ENCODE measurements around the gene DPYSL5. TPM values are rescaled to one million over a fixed set of nuclear protein-coding genes. Genes with fewer than 3 reads are reported as not detected.

The DPYSL5 gene
- total RNA-seq, 1 donor from 2014 or later = 313 TPM

GRCh38 chr2:26994983-26995382, 147.1 kb downstream of the DPYSL5 start:
- H3K27ac Mint-ChIP-seq (ENCODE audit: unreplicated experiment) = no peak overlapping the region
- peaks cover 8% of the 10 kb centered on the region for H3K4me1 Mint-ChIP-seq (ENCODE audit: low read depth, unreplicated experiment)
- no peaks in the 10 kb centered on the region for H3K9me3 Mint-ChIP-seq (ENCODE audit: unreplicated experiment)
- no peak for TF ChIP-seq CTCF (IDR thresholded peaks at IDR 0.05; ENCODE audit: partially characterized antibody, unreplicated experiment)
- H3K4me3 Mint-ChIP-seq (ENCODE audit: unreplicated experiment) = no peak overlapping the region
- DNase-seq = no peak
- peaks cover 6% of the 10 kb centered on the region for H3K36me3 Mint-ChIP-seq (ENCODE audit: unreplicated experiment)
- no peaks in the 10 kb centered on the region for H3K27me3 Mint-ChIP-seq (ENCODE audit: unreplicated experiment)

GRCh38 chr2:26997394-26997793, 149.5 kb downstream of the DPYSL5 start:
- no peak for DNase-seq
- peaks cover 6% of the 10 kb centered on the region for H3K36me3 Mint-ChIP-seq (ENCODE audit: unreplicated experiment)
- no peaks in the 10 kb centered on the region for H3K27me3 Mint-ChIP-seq (ENCODE audit: unreplicated experiment)
- TF ChIP-seq CTCF (IDR thresholded peaks at IDR 0.05; ENCODE audit: partially characterized antibody, unreplicated experiment) = no peak
- H3K4me1 Mint-ChIP-seq (ENCODE audit: low read depth, unreplicated experiment) = no peaks in the 10 kb centered on the region
- no peaks in the 10 kb centered on the region for H3K9me3 Mint-ChIP-seq (ENCODE audit: unreplicated experiment)
- H3K4me3 Mint-ChIP-seq (ENCODE audit: unreplicated experiment) = no peak overlapping the region
- no peak overlapping the region for H3K27ac Mint-ChIP-seq (ENCODE audit: unreplicated experiment)

- peaks cover 6% of the 10 kb centered on the region for H3K36me3 Mint-ChIP-seq (ENCODE audit: unreplicated experiment)
- no peak for TF ChIP-seq CTCF (IDR thresholded peaks at IDR 0.05; ENCODE audit: partially characterized antibody, unreplicated experiment)
- H3K27me3 Mint-ChIP-seq (ENCODE audit: unreplicated experiment) = no peaks in the 10 kb centered on the region
- no peaks in the 10 kb centered on the region for H3K4me1 Mint-ChIP-seq (ENCODE audit: low read depth, unreplicated experiment)
- no peak for DNase-seq
- no peaks in the 10 kb centered on the region for H3K9me3 Mint-ChIP-seq (ENCODE audit: unreplicated experiment)
- H3K4me3 Mint-ChIP-seq (ENCODE audit: unreplicated experiment) = no peak overlapping the region
- no peak overlapping the region for H3K27ac Mint-ChIP-seq (ENCODE audit: unreplicated experiment)
Measured at GRCh38 chr2:26998323-26998722, 150.4 kb downstream of the DPYSL5 start.

Other genes with a start within 250 kb of the DPYSL5 start
- gene CIB4, start 206.8 kb upstream of the DPYSL5 start, total RNA-seq (ENCODE audit: unreplicated experiment) = not detected
- 21.7 TPM for gene KCNK3, start 155.4 kb upstream of the DPYSL5 start, total RNA-seq (ENCODE audit: unreplicated experiment)
- 28.8 TPM for gene SLC35F6, start 83.8 kb upstream of the DPYSL5 start, total RNA-seq (ENCODE audit: unreplicated experiment)
- 4.7 TPM for gene CENPA, start 62.1 kb upstream of the DPYSL5 start, total RNA-seq (ENCODE audit: unreplicated experiment)
- gene MAPRE3, start 122.5 kb downstream of the DPYSL5 start, total RNA-seq (ENCODE audit: unreplicated experiment) = 49.2 TPM
- 35.8 TPM for gene TMEM214, start 184.8 kb downstream of the DPYSL5 start, total RNA-seq (ENCODE audit: unreplicated experiment)
- gene AGBL5, start 203.5 kb downstream of the DPYSL5 start, total RNA-seq (ENCODE audit: unreplicated experiment) = 17.3 TPM
- gene OST4, start 223.5 kb downstream of the DPYSL5 start, total RNA-seq (ENCODE audit: unreplicated experiment) = 215 TPM
- gene EMILIN1, start 230.5 kb downstream of the DPYSL5 start, total RNA-seq (ENCODE audit: unreplicated experiment) = 3.2 TPM
- gene KHK, start 238.6 kb downstream of the DPYSL5 start, total RNA-seq (ENCODE audit: unreplicated experiment) = 5.3 TPM